K562 (cell line): ENCODE data around the gene SPHK2. TPM values are rescaled to one million over a fixed set of nuclear protein-coding genes. Genes with fewer than 3 reads are reported as not detected.

Source experiments
- C11orf30 ChIP-seq: fragments of 450-650 bp; IDR thresholded peaks from 2 replicates; pipeline ENCODE4 v1.6.1; 2016; ENCODE audit warnings: low read depth, mild to moderate bottlenecking
- GATAD2B ChIP-seq: fragments of 450-650 bp; IDR thresholded peaks from 2 replicates; pipeline ENCODE4 v1.6.1; 2017; ENCODE audit warnings: mild to moderate bottlenecking, borderline replicate concordance
- GTF2A2 ChIP-seq: IDR thresholded peaks from 2 replicates; pipeline ENCODE4 v1.6.1; 2016; ENCODE audit warnings: mild to moderate bottlenecking, missing genetic modification characterization, missing compliant biosample characterization
- HMGN3 ChIP-seq: IDR thresholded peaks from 2 replicates; pipeline ENCODE4 v1.6.1; 2011; ENCODE audit warnings: borderline replicate concordance, low read depth, mild to moderate bottlenecking, mixed read lengths, low read length; ENCODE audit not compliant: insufficient read length; ENCODE audit errors: extremely low read depth
- MAFG ChIP-seq: fragments of 450-650 bp; conservative IDR thresholded peaks from 2 replicates; pipeline ENCODE4 v1.6.1; 2016; ENCODE audit warnings: missing genetic modification characterization, missing compliant biosample characterization
- TBP ChIP-seq: optimal IDR thresholded peaks from 2 replicates; pipeline ENCODE3; 2011; ENCODE audit warnings: low read depth, low read length, improper control_type of control experiment
- ZNF197 ChIP-seq: fragments of 200-800 bp; sonication (Bioruptor generic); IDR thresholded peaks from 2 replicates; pipeline ENCODE4 v1.6.1; 2016; ENCODE audit warnings: low read depth, missing genetic modification characterization, missing compliant biosample characterization
- ZNF347 ChIP-seq: fragments of 450-650 bp; formaldehyde crosslinking; IDR thresholded peaks from 2 replicates; pipeline ENCODE4 v1.4.0; 2020; ENCODE audit warnings: low read depth, mild to moderate bottlenecking, moderate library complexity
- polyA plus RNA-seq, 8 experiments: library from polyadenylated mRNA; depleted of rRNA in 4 of 8; stranded (reverse) in 5 of 8; unstranded in 3 of 8; fragments of >200 nt; fragmentation: Nextera tagmentation in 2 of 8; fragmentation: Illumina TruSeq in 1 of 8; extraction: Ambion mirVana in 2 of 8; extraction: Trizol in 1 of 8; gene quantifications; 2 replicates each; pipeline versions ENCODE4 v1.2.1 to v1.2.3, GENCODE V29; 2011 to 2014; ENCODE audit warnings: inconsistent platforms in 1 of 8, missing spikeins in 1 of 8
- total RNA-seq, 7 experiments: library from RNA; depleted of rRNA in 6 of 7; stranded (reverse); fragments of >200 nt in 6 of 7; fragmentation: Illumina TruSeq in 2 of 7; extraction: Trizol in 2 of 7; gene quantifications; 2 replicates each; pipeline versions ENCODE4 v1.2.1 to v1.2.3, GENCODE V29; 2011 to 2021; ENCODE audit warnings: low replicate concordance in 1 of 7
- TF ChIP-seq, protein P1 (sequence below): fragments of 450-650 bp; IDR thresholded peaks from 2 replicates; pipeline ENCODE4 v1.6.1; 2016; ENCODE audit warnings: low read depth
- TF ChIP-seq, protein P2 (sequence below), 3 experiments: fragments of 200-800 bp in 1 of 3; sonication (Bioruptor generic) in 1 of 3; sonication (generic) in 1 of 3; formaldehyde crosslinking in 1 of 3; IDR thresholded peaks; 2 replicates each; pipeline versions ENCODE4 v1.6.1 to v1.8.0; 2016 to 2022; ENCODE audit warnings: mild to moderate bottlenecking in 2 of 3, missing compliant biosample characterization in 2 of 3, missing genetic modification characterization in 2 of 3, missing genetic modification reagents in 1 of 3
- TF ChIP-seq, protein P3 (sequence below): fragments of 450-650 bp; formaldehyde crosslinking; IDR thresholded peaks from 2 replicates; pipeline ENCODE4 v1.4.0; 2020; ENCODE audit warnings: mild to moderate bottlenecking, moderate library complexity

The SPHK2 gene
- total and polyA plus RNA-seq, 9 of the 15 experiments (the other 6 are each of a cell fraction or from before 2014, with no cell fraction given), result 0.10 to 15.2 (median 2.9) TPM

DNA sequence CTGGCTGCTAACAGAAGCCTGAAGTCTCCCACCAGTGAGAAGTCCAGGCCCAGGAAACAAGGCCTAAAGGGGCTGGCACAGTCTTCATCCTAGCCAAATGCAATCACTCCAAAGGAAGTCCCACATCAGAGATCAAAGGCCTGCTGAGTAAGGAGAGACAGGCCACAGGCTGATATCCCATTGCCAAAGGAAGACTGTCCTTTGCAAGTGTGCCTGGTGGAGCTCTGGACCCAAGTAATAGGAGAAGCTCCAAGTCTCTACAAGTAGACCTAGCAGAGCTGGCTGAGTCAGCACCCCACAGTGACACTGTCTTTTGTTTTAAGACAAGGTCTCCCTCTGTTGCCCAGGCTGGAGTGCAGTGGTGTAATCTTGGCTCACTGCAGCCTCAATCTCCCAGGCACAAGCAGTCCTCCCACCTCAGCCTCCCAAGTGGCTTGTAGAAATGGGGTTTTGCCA is 13.4 kb downstream of the SPHK2 start (continued):
- TF ChIP-seq, protein P1, sequence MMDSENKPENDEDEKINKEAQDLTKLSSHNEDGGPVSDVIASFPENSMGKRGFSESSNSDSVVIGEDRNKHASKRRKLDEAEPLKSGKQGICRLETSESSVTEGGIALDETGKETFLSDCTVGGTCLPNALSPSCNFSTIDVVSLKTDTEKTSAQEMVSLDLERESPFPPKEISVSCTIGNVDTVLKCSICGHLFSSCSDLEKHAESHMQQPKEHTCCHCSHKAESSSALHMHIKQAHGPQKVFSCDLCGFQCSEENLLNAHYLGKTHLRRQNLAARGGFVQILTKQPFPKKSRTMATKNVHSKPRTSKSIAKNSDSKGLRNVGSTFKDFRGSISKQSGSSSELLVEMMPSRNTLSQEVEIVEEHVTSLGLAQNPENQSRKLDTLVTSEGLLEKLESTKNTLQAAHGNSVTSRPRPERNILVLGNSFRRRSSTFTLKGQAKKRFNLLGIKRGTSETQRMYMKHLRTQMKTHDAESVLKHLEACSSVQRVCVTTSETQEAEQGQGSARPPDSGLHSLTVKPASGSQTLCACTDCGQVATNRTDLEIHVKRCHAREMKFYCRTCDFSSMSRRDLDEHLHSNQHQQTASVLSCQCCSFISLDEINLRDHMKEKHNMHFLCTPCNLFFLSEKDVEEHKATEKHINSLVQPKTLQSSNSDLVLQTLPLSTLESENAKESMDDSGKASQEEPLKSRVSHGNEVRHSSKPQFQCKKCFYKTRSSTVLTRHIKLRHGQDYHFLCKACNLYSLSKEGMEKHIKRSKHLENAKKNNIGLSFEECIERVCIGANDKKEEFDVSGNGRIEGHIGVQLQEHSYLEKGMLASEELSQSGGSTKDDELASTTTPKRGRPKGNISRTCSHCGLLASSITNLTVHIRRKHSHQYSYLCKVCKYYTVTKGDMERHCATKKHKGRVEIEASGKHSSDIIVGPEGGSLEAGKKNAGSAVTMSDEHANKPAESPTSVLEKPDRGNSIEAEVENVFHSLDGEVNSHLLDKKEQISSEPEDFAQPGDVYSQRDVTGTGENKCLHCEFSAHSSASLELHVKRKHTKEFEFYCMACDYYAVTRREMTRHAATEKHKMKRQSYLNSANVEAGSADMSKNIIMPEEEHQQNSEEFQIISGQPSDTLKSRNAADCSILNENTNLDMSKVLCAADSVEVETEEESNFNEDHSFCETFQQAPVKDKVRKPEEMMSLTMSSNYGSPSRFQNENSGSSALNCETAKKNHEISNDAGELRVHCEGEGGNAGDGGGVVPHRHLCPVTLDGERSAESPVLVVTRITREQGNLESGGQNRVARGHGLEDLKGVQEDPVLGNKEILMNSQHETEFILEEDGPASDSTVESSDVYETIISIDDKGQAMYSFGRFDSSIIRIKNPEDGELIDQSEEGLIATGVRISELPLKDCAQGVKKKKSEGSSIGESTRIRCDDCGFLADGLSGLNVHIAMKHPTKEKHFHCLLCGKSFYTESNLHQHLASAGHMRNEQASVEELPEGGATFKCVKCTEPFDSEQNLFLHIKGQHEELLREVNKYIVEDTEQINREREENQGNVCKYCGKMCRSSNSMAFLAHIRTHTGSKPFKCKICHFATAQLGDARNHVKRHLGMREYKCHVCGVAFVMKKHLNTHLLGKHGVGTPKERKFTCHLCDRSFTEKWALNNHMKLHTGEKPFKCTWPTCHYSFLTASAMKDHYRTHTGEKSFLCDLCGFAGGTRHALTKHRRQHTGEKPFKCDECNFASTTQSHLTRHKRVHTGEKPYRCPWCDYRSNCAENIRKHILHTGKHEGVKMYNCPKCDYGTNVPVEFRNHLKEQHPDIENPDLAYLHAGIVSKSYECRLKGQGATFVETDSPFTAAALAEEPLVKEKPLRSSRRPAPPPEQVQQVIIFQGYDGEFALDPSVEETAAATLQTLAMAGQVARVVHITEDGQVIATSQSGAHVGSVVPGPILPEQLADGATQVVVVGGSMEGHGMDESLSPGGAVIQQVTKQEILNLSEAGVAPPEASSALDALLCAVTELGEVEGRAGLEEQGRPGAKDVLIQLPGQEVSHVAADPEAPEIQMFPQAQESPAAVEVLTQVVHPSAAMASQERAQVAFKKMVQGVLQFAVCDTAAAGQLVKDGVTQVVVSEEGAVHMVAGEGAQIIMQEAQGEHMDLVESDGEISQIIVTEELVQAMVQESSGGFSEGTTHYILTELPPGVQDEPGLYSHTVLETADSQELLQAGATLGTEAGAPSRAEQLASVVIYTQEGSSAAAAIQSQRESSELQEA, result no peak
- TF ChIP-seq ZNF347 (CRISPR knock-in tag) (no peak), MAFG (peak; percentile 90), TBP (no peak), HMGN3 (no peak), C11orf30 (peak; percentile 93), ZNF197 (CRISPR knock-in tag) (no peak), GATAD2B (no peak), GTF2A2 (tag) (no peak)
- TF ChIP-seq, protein P2, sequence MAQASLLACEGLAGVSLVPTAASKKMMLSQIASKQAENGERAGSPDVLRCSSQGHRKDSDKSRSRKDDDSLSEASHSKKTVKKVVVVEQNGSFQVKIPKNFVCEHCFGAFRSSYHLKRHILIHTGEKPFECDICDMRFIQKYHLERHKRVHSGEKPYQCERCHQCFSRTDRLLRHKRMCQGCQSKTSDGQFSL (CRISPR knock-in tag; IDR thresholded peaks at IDR 0.05), result no peak
- TF ChIP-seq, protein P2 (tag; IDR thresholded peaks at IDR 0.05), result no peak
- TF ChIP-seq, protein P3, sequence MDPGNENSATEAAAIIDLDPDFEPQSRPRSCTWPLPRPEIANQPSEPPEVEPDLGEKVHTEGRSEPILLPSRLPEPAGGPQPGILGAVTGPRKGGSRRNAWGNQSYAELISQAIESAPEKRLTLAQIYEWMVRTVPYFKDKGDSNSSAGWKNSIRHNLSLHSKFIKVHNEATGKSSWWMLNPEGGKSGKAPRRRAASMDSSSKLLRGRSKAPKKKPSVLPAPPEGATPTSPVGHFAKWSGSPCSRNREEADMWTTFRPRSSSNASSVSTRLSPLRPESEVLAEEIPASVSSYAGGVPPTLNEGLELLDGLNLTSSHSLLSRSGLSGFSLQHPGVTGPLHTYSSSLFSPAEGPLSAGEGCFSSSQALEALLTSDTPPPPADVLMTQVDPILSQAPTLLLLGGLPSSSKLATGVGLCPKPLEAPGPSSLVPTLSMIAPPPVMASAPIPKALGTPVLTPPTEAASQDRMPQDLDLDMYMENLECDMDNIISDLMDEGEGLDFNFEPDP (CRISPR knock-in tag), result no peak
